ENCODE results near the gene RAB36. TPM values are rescaled to one million over a fixed set of nuclear protein-coding genes. Genes with fewer than 3 reads are reported as not detected.

The RAB36 gene
- polyA plus RNA-seq, 1 experiment, result 10.1 TPM

GRCh38 chr22:23155831-23156230, 10.6 kb downstream of the RAB36 start:
- H3K4me3 ChIP-seq (ENCODE audit: low read depth, low read length), result no peak overlapping the region
- peaks cover 1% of the 10 kb centered on the region for H3K36me3 ChIP-seq (ENCODE audit: control insufficient read depth, insufficient read depth, low read length)
- POLR2A ChIA-PET, result no interaction called here
- no peaks in the 10 kb centered on the region for H3K27me3 ChIP-seq (ENCODE audit: control insufficient read depth, insufficient read depth, low read length)
- TF ChIP-seq CTCF (IDR thresholded peaks at IDR 0.05; ENCODE audit: insufficient read depth, low read depth, low read length), result no peak
- no peak for DNase-seq (ENCODE audit: low read depth)
- CTCF ChIA-PET, result interaction anchor here (0.6 to 1.6 kb wide), 4 partner anchors 9 to 230 kb away, joined by 3 to 8 read pairs (median 4); no protein-coding TSS in a partner anchor

GRCh38 chr22:23156286-23156685, 11.0 kb downstream of the RAB36 start:
- CTCF ChIA-PET, result interaction anchor here (0.6 to 1.6 kb wide), 5 partner anchors 9 to 230 kb away, joined by 3 to 8 read pairs (median 3); no protein-coding TSS in a partner anchor
- H3K4me3 ChIP-seq (ENCODE audit: low read depth, low read length), result no peak overlapping the region
- DNase-seq (ENCODE audit: low read depth), result no peak
- no peaks in the 10 kb centered on the region; the same call in none of the 2 replicates for H3K36me3 ChIP-seq (ENCODE audit: control insufficient read depth, insufficient read depth, low read length)
- POLR2A ChIA-PET, result no interaction called here
- no peaks in the 10 kb centered on the region for H3K27me3 ChIP-seq (ENCODE audit: control insufficient read depth, insufficient read depth, low read length)
- peak; percentile 9; the same call in 1 of the 2 replicates for TF ChIP-seq CTCF (IDR thresholded peaks at IDR 0.05; ENCODE audit: insufficient read depth, low read depth, low read length)

GRCh38 chr22:23157560-23158515, 12.6 kb downstream of the RAB36 start:
- Histone ChIP-seq H3K4me3 (ENCODE audit: low read depth, low read length) (no peak overlapping the region), H3K36me3 (ENCODE audit: control insufficient read depth, insufficient read depth, low read length) (no peaks in the 10 kb centered on the region; the same call in none of the 2 replicates), H3K27me3 (ENCODE audit: control insufficient read depth, insufficient read depth, low read length) (no peaks in the 10 kb centered on the region)
- TF ChIP-seq CTCF (IDR thresholded peaks at IDR 0.05; ENCODE audit: insufficient read depth, low read depth, low read length), result no peak
- POLR2A ChIA-PET, result no interaction called here
- DNase-seq (ENCODE audit: low read depth), result no peak
- CTCF ChIA-PET, result interaction anchor here (0.9 to 1.6 kb wide), 4 partner anchors 11 to 30 kb away, joined by 3 to 8 read pairs (median 3); partner anchors contain the start of gene RAB36

GRCh38 chr22:23158516-23159290, 13.4 kb downstream of the RAB36 start:
- no peak for DNase-seq (ENCODE audit: low read depth)
- CTCF ChIA-PET, result interaction anchor here (0.9 kb wide), 1 partner anchor 14 kb away, joined by 3 read pairs; the partner anchor contains the start of gene RAB36
- POLR2A ChIA-PET, result no interaction called here
- no peaks in the 10 kb centered on the region for H3K27me3 ChIP-seq (ENCODE audit: control insufficient read depth, insufficient read depth, low read length)
- H3K36me3 ChIP-seq (ENCODE audit: control insufficient read depth, insufficient read depth, low read length), result no peaks in the 10 kb centered on the region; the same call in none of the 2 replicates
- TF ChIP-seq CTCF (IDR thresholded peaks at IDR 0.05; ENCODE audit: insufficient read depth, low read depth, low read length), result no peak
- H3K4me3 ChIP-seq (ENCODE audit: low read depth, low read length), result no peak overlapping the region

GRCh38 chr22:23159291-23159630, 14.0 kb downstream of the RAB36 start:
- ChIA-PET POLR2A (no interaction called here), CTCF (no interaction called here)
- Histone ChIP-seq H3K36me3 (ENCODE audit: control insufficient read depth, insufficient read depth, low read length) (no peaks in the 10 kb centered on the region; the same call in none of the 2 replicates), H3K27me3 (ENCODE audit: control insufficient read depth, insufficient read depth, low read length) (no peaks in the 10 kb centered on the region), H3K4me3 (ENCODE audit: low read depth, low read length) (no peak overlapping the region)
- no peak for DNase-seq (ENCODE audit: low read depth)
- TF ChIP-seq CTCF (IDR thresholded peaks at IDR 0.05; ENCODE audit: insufficient read depth, low read depth, low read length), result no peak
